ENCODE measurements around the gene DMD.

Gene DMD

GRCh38 chrX:31316340-31316991 is 1894.9 kb downstream of the DMD start:
- DNase-seq = no peak

GRCh38 chrX:31314921-31315320 is 1896.4 kb downstream of the DMD start:
- DNase-seq = no peak

- DNase-seq = no peak
Observed at GRCh38 chrX:31307952-31308351, 1903.4 kb downstream of the DMD start.

GRCh38 chrX:31302573-31303075 is 1908.7 kb downstream of the DMD start:
- DNase-seq = no peak

GRCh38 chrX:31301941-31302340 is 1909.4 kb downstream of the DMD start:
- DNase-seq = no peak

- DNase-seq = no peak
Observed at GRCh38 chrX:31301203-31301602, 1910.1 kb downstream of the DMD start.

- DNase-seq = no peak
Observed at GRCh38 chrX:31298916-31299315, 1912.4 kb downstream of the DMD start.

GRCh38 chrX:31297881-31298280 is 1913.5 kb downstream of the DMD start:
- no peak for DNase-seq

- DNase-seq = no peak
Observed at GRCh38 chrX:31294475-31294874, 1916.9 kb downstream of the DMD start.

- DNase-seq = no peak
Observed at GRCh38 chrX:31293409-31293808, 1917.9 kb downstream of the DMD start.

GRCh38 chrX:31291131-31291530 is 1920.2 kb downstream of the DMD start:
- DNase-seq = no peak

GRCh38 chrX:31287861-31288260 is 1923.5 kb downstream of the DMD start:
- DNase-seq = no peak

- DNase-seq = no peak
Observed at GRCh38 chrX:31280580-31280979, 1930.8 kb downstream of the DMD start.

- no peak for DNase-seq
Observed at GRCh38 chrX:31279359-31279758, 1932.0 kb downstream of the DMD start.

- DNase-seq = no peak
Observed at GRCh38 chrX:31272472-31272775, 1938.9 kb downstream of the DMD start.

GRCh38 chrX:31271615-31272471 is 1939.5 kb downstream of the DMD start:
- DNase-seq = no peak

GRCh38 chrX:31269914-31270313 is 1941.4 kb downstream of the DMD start:
- DNase-seq = no peak

GRCh38 chrX:31268359-31268758 is 1943.0 kb downstream of the DMD start:
- DNase-seq = no peak

- DNase-seq = no peak
Observed at GRCh38 chrX:31266203-31267076, 1944.9 kb downstream of the DMD start.

- no peak for DNase-seq
Observed at GRCh38 chrX:31265383-31265782, 1946.0 kb downstream of the DMD start.

- DNase-seq = no peak
Observed at GRCh38 chrX:31260351-31260750, 1951.0 kb downstream of the DMD start.

GRCh38 chrX:31258166-31258565 is 1953.2 kb downstream of the DMD start:
- DNase-seq = no peak

GRCh38 chrX:31255310-31256033 is 1955.9 kb downstream of the DMD start:
- DNase-seq = no peak

Data from NCI-H146 (cell line).